GM18870 (cell line): ENCODE measurements around the gene PTPRD.

Source experiments
- ATAC-seq: cut with Tn5 transposase; IDR thresholded peaks from one replicate; pipeline ENCODE4 v1.9.1; 2021; ENCODE audit warnings: moderate library complexity; ENCODE audit not compliant: unreplicated experiment

Gene PTPRD

DNA sequence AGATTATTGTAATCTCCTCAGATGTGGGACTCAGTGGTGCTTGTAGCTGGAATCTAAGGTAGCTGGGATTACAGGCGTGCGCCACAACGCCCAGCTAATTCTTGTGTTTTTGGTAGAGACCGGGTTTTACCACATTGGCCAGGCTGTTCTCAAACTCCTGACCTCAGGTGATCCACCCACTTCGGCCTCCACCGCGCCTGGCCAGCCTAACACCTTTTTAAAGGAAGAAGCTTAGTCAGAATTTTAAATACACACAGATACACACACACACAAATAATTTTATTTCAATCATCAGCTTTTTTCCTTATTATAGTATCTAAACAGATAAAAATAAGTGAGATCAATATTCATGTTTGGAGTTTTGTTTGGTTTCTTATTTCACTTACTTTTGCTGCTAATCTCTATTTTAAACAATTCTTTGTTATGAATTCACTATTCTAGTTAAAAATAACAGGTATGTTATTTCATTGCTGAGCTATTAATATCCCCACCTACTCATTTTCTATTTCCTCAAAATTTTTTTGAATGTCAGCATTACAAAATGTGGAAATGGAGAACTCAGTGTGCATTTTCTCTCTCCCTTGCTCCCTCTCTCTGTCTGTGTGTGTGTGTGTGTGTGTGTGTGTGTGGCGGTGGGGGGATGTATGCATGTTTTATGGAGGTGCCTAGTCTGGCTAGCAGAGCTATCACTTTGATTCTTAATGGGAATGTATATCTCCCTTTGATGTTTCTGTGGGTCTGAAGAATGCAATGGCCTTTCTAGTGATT, 1852.6 kb downstream of the PTPRD start:
- ATAC-seq: no peak

DNA sequence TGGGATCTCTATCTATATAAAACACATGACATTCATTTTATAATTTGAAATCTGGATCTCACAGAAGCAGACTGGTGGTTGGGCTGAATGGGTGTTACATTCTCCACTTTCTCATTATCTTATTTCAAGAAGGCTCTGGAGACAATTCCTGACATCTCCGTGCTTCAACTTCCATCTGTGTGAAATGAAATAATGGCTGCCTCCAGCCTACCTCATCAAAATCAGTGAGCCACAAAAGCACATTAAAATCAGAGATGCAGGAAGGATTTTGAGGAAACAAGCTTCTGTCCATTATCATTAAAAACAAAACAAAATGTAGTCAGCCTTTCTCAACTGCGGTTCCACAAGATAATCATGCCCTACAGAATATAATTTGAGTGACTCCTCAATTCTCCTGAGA, 1854.9 kb downstream of the PTPRD start:
- no peak for ATAC-seq

DNA sequence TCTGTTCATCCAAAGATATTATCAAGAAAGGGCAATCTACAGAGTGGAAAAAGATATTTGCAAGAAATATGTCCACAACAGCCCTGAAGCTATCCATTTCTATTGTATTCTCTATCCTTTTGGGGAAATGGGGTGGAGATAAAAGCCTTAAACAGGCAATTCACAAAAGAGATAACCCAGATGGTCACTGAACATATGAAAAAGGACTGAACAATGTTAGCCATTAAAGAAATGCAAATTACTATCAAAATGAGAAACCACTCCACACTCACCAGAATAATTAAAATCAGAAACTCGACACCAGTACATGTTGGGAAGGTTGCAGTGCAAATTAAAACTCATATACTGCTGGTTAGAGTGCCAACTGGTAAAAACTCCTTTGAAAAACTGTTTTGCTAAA, 1858.1 kb downstream of the PTPRD start:
- no peak for ATAC-seq

DNA sequence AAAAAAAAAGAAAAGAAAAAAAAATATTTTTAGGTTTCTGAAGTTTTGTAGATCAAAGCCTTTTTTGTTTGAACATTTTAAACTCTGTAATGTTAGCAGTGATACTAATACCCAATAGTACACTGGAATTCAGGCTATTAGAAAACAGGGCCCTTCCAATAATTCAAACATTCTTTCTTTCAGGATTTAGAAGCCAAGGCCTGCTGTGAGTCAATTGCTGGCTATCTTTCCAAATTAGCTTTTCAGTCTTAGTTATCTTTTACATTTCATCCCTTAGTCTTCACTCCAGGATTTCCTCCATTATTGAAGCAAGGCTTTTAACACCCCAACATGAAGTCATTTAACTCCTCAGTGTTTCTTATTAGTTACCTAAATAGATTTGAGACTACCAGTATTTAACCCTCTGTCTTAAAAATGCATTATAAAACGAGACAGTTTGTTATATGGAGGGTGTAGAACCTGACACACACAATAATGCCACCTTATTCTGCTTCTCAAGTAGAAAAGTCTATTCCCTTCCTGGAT, 1861.3 kb downstream of the PTPRD start:
- no peak for ATAC-seq

DNA sequence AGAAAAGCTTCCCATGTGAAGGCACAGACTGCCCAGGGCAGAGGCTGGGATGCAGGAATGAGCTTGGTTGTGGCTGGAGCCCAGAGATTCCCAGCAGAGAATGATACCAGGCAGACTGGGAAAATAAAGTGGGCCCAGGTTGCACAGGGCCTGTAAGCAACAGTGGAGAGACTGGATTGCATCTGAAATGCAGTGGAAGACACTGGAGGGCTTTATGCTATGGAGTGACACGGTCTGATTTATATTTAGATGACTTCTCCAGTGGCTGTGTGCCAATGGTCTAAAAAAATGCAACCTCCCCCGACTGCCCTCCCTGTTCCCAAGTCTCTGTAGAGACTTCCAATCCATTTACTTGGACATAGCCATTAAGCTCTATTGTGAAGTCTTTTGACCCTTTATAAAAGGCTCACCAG, 1862.2 kb downstream of the PTPRD start:
- no peak for ATAC-seq

DNA sequence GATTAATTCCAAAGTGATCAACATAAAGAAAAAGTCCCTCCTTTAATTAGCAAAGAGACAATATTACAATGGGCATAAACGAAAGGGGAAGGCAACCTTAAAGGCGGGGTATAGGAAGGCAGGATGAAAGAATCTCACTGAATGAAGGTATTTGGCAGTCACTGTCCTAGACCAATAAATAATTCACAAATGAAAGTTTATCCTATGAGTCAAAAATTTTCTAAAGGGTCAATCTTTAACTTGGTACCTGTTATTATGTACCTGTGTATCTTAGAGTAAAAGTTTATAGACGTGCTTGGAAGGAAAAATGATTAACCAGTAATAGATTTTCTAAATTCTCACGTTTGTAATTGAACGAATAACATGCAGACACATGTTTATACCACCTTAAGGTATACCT, 1867.5 kb downstream of the PTPRD start:
- no peak for ATAC-seq

DNA sequence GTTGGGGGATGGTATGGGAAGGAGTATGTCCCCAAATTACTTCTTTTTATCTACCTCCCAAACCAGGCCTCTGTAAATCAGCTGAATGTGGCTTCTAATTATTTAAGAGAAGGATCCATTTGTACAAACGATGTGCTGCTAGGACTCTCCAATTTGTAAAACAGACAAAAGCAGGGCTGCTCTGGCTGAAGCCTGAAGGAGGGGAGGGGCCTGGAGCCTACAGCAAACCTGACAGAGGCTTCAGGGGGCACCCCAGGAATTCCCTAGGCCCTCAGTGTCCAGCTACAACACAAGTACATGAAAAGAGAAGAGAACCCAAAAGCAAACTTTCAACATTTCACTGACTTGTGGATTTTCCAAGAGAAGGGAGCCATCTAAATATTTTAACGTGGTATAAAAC, 1873.9 kb downstream of the PTPRD start:
- no peak for ATAC-seq

DNA sequence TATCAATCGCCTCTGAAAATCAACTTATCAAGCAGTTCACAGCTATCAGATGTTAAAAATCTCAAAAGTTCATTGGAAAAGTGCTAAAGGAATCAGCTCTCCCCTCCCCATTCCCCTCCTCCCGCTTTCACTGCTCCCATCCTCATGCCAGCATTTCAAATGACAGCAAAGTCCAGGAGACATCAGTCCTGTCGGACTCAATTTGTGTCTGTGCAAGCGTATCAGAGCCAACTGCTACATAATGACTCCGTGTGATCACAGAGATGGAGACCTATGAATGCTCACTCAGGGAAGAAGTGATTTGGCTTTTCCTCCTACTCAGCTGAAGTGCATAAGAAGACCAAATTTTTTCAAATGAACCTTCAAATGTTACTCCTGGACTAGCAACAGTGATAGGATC, 1876.0 kb downstream of the PTPRD start:
- no peak for ATAC-seq

DNA sequence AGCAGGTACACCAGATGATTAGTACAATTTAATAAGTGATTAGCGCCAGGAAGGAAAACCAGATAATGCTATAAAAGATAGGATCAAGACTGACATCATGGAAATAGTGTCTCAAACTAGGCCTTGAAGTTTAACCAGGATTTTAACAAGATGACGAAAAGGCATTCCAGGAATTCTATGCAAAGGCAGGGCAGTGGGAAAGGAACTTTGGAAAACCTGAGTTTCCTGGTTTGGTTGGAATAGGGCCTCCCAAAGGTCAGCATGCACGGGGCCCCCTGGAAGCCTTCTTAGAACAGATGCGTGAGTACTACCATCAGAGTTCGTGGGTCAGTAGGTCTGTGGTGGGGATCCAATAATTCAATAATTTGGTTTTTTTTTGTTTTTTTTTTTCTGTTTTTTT, 1878.0 kb downstream of the PTPRD start:
- no peak for ATAC-seq

DNA sequence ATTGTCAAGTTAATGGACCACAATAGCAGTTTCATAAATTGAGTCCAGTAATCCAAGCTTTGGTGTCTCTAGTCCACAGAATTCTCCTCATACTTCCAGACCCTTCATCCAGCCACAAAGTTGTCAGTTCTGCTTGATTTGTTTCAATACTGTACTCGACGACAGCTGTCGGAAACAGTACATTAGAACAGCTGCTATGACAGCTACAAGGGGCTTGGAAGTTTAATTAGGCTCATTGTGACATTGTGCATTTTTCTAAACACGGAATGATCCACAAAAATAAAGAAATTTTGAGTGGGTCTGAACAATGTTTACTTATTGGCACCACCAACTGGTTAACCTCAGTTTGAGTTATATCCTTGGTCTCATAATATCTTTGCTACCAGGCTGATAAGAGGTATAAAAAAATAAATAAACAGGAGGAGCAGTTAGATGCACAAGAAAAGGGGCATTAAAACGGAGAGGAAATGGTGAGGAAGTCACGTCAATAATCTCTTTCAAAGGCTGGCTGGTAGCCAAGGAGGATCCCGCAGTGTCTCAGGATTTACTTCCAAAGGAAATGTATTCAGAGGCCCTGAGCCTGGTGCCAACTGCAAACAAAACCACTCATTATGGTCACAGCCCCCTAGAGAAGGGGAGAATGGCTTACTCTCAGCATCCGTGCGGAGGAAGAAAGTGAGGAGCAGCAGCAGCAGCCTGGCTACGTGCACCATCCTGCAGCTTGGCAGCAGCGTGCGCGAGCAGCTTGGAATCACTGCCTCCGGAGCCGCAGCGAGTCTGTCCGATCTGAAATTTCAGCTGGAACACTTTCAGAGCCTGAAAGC, 1879.5 kb downstream of the PTPRD start:
- ATAC-seq: no peak

DNA sequence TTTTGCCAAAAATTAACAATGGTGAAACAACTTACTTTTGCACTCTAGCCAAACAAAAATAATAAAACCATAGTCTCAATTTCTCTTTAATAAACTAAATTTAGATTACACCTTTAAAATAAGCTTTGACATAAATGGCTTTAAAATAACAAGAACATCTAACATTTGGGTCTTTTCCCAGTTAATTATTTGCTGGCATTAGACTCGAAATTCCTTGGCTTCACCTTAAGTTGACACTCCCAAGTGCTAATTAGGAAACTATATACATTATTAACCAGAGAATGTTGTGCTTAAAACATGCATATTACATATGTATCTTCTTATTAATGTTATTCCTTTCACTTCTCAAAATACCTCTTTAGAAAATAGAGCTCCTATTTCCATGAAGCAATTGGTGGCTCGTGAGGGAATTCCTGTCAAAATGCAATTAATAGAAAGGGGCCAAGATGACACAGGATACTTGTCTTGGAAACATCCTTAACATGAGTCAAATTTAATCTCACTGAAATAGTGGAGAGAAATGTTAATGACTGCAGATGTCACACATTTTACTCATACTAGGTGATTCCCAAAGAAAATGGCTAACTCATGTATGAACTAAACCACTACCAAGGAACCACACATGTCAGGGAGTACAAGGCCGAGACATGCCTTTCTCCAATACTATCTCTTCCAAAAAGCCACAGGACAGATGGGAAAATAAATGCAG, 1880.3 kb downstream of the PTPRD start:
- ATAC-seq: no peak

DNA sequence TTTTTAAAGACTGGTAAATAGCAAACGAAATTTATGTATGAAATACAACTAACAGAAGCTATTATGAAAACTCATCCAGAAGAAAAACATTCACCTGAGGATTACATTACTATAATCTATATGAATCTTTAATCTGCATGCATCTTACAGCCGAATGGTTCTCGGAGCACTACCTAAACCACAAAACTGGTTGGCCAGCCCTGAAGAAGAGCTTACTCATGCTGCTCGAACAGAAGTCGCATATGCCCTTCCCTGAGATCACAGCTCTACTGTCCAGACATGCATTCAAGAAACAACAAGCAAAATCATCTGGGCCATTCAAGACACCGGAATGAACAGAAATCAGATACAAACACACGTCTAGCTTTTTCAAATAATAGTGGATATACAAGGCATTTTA, 1882.2 kb downstream of the PTPRD start:
- no peak for ATAC-seq

DNA sequence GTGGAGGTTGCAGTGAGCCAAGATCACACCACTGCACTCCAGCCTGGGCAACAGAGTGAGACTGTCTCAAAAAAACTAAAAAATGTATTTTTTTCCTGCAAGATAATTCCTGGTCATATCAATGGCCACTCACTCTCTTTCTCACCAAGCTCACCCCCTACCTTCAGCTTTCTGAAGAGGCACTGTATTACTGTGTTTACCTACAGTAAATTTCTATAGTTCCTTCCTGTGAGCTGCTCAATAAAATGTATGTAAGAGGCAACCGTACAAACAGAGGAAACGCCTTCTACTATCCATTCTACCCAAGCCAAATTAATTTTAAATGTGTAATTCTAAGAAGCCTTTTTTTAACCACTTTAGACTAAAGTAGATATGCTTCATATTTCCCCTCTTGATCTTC, 1883.9 kb downstream of the PTPRD start:
- no peak for ATAC-seq

DNA sequence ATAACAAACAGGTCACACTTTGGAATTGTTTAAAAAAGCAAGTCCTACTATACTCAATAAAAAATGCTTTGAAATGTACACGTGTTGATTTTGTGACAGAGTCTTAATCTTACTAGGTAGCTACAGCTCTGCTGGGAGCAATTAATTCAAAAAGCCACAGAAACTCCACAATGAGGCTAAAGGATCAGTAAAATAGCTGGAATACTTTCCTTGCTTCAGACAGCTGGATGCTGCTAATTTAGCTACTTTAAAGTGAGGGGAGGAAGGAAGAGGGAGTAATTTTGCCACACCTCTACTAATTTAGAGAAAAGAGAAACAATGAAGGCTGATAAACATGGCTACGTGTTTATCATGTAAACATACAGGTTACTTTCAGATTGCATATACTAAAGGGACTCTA, 1885.6 kb downstream of the PTPRD start:
- no peak for ATAC-seq

DNA sequence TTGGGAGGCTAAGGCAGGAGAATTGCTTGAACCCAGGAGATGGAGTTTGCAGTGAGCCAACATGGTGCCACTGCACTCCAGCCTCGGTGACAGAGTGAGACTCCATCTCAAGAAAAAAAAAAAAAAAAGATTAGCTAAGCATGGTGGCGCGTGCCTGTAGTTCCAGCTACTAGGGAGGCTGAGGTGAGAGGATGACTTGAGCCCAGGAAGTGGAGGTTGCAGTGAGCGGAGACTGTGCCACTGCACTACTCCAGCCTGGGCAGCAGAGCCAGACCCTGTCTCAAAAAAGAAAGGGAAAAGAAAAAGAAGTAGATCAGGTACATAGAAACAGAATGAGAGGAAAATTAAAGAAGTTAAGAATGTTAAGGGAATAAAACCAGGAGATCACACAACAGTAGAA, 1886.1 kb downstream of the PTPRD start:
- no peak for ATAC-seq

DNA sequence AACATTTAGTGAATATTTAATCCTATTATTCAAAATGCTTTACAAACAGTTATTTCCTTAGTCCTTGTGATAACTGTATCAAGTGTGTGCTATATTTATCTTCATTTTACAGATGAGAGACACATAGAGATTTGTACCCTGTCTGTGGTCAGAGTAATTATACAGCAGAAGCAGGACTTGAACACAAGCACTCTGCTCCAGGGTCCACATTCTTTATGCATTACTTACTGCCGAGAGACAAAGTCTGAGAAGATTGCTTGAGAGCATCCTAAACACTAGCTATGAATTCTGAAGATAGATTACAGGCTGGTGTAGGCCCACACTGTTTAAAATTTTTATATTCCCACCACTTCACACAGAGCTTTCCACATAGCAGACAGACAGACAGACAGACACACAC, 1887.2 kb downstream of the PTPRD start:
- no peak for ATAC-seq

DNA sequence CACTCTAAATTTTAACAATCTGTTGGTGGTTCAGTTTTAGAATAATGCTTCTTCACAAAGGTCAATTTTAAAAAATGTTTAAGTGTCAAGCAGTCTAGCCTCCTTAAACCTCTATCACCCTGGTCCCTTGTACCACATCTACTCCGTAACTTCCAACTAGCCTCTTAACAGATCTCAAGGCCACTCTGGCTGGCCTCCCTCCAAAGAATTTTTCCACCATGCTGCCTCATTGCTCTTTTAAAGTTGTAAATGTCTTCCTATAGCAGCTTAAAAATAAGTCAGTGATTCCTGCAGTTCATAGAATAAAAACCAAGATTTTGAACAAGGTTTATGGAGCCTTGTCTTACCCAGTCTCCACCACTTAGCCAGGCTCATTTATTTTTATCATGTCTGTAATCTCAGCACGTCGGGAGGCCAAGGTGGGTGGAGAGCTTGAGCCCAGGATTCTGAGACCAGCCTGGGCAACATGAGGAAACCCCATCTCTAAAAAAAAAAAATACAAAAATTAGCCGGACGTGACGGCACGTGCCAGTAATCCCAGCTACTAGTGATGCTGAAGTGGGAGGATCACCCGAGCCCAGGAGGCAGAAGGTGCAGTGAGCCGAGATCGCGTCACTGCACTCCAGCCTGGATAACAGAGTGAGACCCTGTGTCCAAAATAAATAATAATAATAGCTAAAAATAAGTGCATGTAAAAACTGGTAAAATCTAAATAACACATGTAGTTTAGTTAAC, 1888.4 kb downstream of the PTPRD start:
- no peak for ATAC-seq

DNA sequence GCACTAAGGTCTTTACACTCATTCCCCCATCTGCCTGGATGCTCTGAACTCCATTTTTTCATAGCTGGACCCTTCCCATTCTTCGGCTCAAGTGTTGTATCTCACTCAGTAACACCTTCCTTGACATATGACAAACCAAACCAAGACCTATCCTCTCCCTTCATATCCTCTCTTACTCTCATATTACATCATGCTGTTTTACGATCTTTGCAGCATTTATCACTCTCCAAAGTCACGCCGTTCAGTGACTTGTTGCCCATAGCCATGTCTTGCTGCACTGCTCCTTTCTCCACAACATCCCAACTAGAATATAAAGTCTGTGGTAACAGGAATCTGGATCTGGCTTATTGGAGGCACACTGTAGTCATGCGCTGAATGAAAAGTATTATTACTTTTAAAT, 1889.6 kb downstream of the PTPRD start:
- ATAC-seq: no peak

DNA sequence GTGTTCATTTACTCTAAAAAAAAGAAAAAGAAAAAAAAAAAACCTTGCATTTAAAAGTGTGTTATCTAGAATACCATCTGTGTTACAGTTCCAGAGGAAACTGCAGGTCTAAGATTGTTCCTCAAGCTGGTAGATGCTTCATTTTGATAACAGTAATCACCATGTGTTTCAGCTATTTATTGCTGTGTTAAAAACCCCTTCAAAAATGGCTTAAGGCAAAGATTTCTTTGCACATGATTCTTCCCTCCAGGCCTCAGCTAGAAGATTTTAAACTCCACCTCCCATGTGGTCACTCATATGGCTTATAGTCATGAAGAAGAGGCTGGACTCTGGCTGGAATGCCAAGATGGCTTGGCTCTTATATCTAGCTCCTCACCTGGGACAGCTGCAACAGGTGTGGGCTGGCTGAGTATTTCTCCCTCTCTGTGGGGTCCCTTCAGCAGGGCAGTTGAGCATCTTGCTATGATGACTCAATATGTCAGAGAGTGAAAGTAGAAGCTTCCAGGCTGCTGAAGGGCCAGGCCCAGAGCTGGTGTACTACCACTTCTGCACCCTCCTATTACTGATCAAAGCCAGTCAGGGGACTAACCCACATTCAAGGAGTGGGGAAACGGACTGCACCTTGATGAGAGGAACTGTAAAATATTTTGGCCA, 1892.8 kb downstream of the PTPRD start:
- no peak for ATAC-seq

DNA sequence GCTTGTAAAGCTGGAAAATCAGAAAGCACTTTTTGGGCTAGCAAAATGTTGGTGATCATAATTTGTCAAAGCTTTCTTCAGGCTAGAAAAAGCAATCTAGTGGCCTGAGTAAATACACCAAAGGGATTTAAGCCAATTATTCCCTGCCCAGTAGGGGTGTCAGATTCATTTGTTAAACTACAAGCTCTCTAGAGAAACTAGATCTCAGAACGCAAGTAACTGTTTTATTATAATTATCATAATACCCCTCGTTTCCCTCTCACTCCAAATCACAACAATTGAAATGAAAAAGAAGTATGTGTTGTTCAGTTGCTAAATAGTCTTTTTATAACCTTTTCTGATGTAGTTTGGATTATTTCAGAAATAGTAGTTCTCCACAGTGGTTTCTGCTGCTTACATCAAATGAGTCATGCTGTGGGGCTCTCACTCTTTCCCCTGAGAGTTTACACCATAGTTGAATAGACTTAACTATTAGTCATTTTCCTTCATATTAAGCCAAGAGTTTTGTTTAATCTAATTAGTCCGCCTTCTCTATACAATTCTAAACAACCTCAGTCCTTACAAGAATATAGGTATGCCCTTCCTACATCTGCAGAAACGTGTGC, 1894.6 kb downstream of the PTPRD start:
- no peak for ATAC-seq
